ENCODE data around the gene ACAP3. TPM values are rescaled to one million over a fixed set of nuclear protein-coding genes. Genes with fewer than 3 reads are reported as not detected.

The ACAP3 gene
- total RNA-seq, result 55.2 TPM
- long read RNA-seq, partial matches to known transcripts, result 46 of 108 reads
- long read RNA-seq, other reads (novel, unspliced or antisense), result 54 of 108 reads

- no peaks in the 10 kb centered on the region for H3K9me3 ChIP-seq
- no peaks in the 10 kb centered on the region for H3K27me3 ChIP-seq
- intact Hi-C loops (cut with DNase I), result no loop called here
- ATAC-seq (peak; percentile 81), DNase-seq (peak; percentile 95)
- peak within 1 kb of the TSS; percentile 91 for H3K27ac ChIP-seq
- H3K4me1 ChIP-seq, result peaks cover 41% of the 10 kb centered on the region
- H3K36me3 ChIP-seq, result peaks cover 27% of the 10 kb centered on the region
- TF ChIP-seq, protein P1, sequence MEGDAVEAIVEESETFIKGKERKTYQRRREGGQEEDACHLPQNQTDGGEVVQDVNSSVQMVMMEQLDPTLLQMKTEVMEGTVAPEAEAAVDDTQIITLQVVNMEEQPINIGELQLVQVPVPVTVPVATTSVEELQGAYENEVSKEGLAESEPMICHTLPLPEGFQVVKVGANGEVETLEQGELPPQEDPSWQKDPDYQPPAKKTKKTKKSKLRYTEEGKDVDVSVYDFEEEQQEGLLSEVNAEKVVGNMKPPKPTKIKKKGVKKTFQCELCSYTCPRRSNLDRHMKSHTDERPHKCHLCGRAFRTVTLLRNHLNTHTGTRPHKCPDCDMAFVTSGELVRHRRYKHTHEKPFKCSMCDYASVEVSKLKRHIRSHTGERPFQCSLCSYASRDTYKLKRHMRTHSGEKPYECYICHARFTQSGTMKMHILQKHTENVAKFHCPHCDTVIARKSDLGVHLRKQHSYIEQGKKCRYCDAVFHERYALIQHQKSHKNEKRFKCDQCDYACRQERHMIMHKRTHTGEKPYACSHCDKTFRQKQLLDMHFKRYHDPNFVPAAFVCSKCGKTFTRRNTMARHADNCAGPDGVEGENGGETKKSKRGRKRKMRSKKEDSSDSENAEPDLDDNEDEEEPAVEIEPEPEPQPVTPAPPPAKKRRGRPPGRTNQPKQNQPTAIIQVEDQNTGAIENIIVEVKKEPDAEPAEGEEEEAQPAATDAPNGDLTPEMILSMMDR (IDR thresholded peaks at IDR 0.05), result peak; percentile 13
- H3K4me3 ChIP-seq, result peak within 1 kb of the TSS; percentile 92
Observed at GRCh38 chr1:1307923-1308755, at the start of gene ACAP3, which contains the start of gene PUSL1. Gene ACAP3, minus strand, starts transcription at chr1:1307930. Its CDS starts 115 bp downstream, at chr1:1307815. Gene PUSL1, plus strand, starts transcription at chr1:1308597. Its CDS starts 47 bp downstream, at chr1:1308644.

DNA sequence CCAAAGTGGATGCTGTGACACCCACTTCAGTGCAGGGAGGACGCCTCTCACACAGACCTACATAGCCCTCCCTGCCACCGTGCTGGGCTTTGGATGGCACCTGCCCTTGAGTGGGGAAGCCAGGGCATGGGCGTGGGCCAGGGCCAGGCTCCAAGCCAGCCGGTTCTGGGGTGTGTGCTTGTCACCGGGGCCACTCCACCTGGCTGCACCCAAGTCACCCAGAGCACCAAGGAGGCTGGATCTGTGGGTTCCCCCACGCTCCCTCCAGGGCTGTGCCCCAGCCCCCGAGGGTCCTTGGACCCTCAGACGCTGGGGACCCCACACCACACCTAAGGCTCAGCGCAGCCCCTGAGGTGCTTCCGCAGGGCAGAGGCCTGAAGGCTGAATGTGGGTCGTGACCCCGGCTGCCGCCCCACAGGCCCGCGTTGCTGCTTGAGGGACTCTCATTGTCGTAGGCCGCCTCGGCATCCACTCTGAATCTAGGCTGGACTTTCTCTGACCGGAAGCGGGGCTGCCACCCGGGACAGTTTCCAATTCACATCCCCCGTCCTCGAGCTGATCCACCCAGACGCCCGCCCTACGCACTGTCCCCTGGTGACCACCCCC is 49.2 kb upstream of the ACAP3 start:
- H3K27ac ChIP-seq, result peak overlapping the region; percentile 81
- no peak for DNase-seq
- ATAC-seq, result peak; percentile 20
- H3K4me3 ChIP-seq, result peak overlapping the region; percentile 54
- peaks cover 35% of the 10 kb centered on the region for H3K4me1 ChIP-seq
- TF ChIP-seq, protein P1 (IDR thresholded peaks at IDR 0.05), result no peak
- H3K9me3 ChIP-seq, result no peaks in the 10 kb centered on the region
- intact Hi-C loops (cut with DNase I), result no loop called here
- no peaks in the 10 kb centered on the region for H3K36me3 ChIP-seq
- peaks cover 23% of the 10 kb centered on the region for H3K27me3 ChIP-seq

- H3K36me3 ChIP-seq, result no peaks in the 10 kb centered on the region
- peak overlapping the region; percentile 81 for H3K27ac ChIP-seq
- TF ChIP-seq, protein P1 (IDR thresholded peaks at IDR 0.05), result no peak
- DNase-seq (no peak), ATAC-seq (no peak)
- intact Hi-C loops (cut with DNase I), result no loop called here
- peaks cover 35% of the 10 kb centered on the region for H3K4me1 ChIP-seq
- H3K9me3 ChIP-seq, result no peaks in the 10 kb centered on the region
- peak overlapping the region; percentile 54 for H3K4me3 ChIP-seq
- H3K27me3 ChIP-seq, result peaks cover 23% of the 10 kb centered on the region
Observed at GRCh38 chr1:1356166-1356795, 48.6 kb upstream of the ACAP3 start.

DNA sequence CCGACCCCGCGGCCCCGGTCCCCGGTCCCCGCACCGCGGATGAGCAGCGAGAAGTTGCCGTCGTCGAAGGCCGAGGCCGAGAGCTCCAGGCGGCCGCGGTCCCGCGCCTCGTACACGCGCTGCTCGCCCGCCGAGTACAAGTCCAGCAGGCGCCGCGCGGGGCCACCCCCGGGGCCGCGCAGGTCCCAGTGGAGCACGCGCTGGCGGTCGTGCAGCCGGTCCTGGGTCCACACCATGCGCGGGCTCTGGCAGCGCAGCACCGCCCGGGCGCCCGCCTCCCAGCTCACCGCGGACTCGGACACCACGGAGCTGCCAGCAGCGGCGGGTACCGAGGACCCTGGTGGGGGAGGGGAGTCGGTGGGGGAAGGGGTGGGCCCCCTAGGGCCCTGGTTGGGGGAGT is 47.7 kb upstream of the ACAP3 start:
- intact Hi-C loops (cut with DNase I), result no loop called here
- DNase-seq (no peak), ATAC-seq (peak; percentile 48)
- Histone ChIP-seq H3K9me3 (no peaks in the 10 kb centered on the region), H3K4me3 (peak overlapping the region; percentile 21), H3K27me3 (peaks cover 23% of the 10 kb centered on the region), H3K36me3 (no peaks in the 10 kb centered on the region), H3K27ac (no peak overlapping the region), H3K4me1 (peaks cover 31% of the 10 kb centered on the region)
- TF ChIP-seq, protein P1 (IDR thresholded peaks at IDR 0.05), result no peak

DNA sequence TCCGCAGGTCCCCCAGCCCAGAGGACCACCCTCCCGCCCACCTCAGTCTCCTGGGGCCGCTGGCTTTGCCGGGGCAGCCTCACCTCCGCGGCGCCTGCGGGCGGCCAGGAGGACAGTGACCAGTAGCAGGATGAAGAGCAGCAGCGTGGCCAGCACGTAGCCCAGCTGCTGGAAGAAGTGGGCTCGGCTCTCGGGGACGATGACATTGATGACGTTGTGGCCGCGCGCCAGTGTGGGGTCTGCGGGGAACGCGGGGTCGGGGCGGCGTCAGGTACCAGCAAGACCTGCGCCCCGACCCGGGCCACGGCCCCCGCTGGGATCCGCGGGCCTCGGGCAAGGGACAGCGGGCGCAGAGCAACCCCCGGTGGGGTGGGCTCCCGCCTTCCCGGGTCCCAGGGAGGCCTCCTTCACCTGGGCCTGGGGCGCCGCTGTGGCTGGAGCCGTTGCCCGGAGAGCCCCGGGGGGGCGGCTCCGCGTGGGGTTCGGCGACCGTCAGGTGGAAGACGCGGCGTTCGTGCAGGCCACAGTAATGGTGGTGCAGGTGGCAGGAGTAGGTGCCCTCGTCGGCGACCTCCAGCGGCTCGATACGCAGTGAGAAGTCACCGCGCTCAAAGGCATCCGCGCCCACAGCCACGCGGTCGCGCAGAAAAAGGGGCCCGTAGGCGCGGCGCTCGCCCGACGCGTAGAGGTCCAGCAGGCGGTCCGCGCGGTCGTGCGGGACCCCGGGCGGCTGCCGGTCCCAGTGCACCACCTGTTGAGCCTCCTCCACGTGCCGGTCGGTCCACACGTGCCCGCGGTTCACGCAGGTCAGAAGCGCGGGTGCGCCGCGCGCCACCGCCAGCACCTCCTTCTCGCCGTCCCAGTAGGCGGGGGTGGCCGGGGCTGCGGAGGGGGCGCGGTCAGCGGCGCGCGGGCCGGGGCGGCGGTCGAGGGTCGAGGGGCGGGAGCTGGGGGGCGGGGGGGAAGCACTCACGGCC is 46.8 kb upstream of the ACAP3 start:
- DNase-seq (no peak), ATAC-seq (no peak)
- H3K27ac ChIP-seq, result no peak overlapping the region
- H3K36me3 ChIP-seq, result no peaks in the 10 kb centered on the region
- peaks cover 31% of the 10 kb centered on the region for H3K4me1 ChIP-seq
- H3K27me3 ChIP-seq, result peaks cover 23% of the 10 kb centered on the region
- no peaks in the 10 kb centered on the region for H3K9me3 ChIP-seq
- TF ChIP-seq, protein P1 (IDR thresholded peaks at IDR 0.05), result no peak
- peak overlapping the region; percentile 21 for H3K4me3 ChIP-seq
- intact Hi-C loops (cut with DNase I), result no loop called here
